ENCODE data around the gene SLC27A6. TPM values are rescaled to one million over a fixed set of nuclear protein-coding genes. Genes with fewer than 3 reads are reported as not detected.

Gene SLC27A6
- total RNA-seq, 3 donors from 2014 or later: 0.48 to 12.6 (median 4.3) TPM

DNA sequence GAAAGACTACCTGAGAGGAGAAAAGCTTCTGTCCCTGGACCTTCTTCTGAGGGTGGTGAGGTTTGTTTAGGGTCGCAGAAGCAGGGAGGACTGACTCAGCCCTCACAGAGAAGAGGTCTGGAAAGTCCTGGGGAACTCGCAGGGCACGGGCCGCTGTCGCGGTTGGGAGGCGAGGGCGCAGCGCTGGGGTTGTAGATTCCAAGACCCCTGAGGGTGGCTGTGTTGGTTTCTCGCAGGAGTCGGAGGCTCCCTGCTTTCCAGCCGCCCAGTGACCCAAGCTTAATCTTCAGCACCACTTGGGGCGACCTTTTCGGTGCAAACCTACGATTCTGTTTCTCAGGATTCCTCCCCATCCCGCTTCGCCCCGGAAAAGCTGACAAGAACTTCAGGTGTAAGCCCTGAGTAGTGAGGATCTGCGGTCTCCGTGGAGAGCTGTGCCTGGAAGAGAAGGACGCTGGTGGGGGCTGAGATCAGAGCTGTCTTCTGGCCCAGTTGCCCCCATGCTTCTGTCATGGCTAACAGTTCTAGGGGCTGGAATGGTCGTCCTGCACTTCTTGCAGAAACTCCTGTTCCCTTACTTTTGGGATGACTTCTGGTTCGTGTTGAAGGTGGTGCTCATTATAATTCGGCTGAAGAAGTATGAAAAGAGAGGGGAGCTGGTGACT, 482 bp downstream of the SLC27A6 start:
- peak overlapping the region; percentile 17 to 67 (median 53) for H3K4me3 ChIP-seq
- TF ChIP-seq, protein P1, sequence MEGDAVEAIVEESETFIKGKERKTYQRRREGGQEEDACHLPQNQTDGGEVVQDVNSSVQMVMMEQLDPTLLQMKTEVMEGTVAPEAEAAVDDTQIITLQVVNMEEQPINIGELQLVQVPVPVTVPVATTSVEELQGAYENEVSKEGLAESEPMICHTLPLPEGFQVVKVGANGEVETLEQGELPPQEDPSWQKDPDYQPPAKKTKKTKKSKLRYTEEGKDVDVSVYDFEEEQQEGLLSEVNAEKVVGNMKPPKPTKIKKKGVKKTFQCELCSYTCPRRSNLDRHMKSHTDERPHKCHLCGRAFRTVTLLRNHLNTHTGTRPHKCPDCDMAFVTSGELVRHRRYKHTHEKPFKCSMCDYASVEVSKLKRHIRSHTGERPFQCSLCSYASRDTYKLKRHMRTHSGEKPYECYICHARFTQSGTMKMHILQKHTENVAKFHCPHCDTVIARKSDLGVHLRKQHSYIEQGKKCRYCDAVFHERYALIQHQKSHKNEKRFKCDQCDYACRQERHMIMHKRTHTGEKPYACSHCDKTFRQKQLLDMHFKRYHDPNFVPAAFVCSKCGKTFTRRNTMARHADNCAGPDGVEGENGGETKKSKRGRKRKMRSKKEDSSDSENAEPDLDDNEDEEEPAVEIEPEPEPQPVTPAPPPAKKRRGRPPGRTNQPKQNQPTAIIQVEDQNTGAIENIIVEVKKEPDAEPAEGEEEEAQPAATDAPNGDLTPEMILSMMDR (IDR thresholded peaks at IDR 0.05): no peak
- TF ChIP-seq POLR2A (IDR thresholded peaks at IDR 0.05) (no peak), POLR2AphosphoS5 (IDR thresholded peaks at IDR 0.05) (no peak)
- intact Hi-C loops (cut with DNase I; ENCODE audit: low total_unique reads): no loop called here
- no peaks in the 10 kb centered on the region for H3K36me3 ChIP-seq
- no peak for DNase-seq (ENCODE audit: low spot score in 2 of 2)
- H3K27me3 ChIP-seq: no peaks in the 10 kb centered on the region
- H3K9me3 ChIP-seq: peaks cover 0 to 2% of the 10 kb centered on the region in 2 donors
- H3K4me1 ChIP-seq: no peaks in the 10 kb centered on the region
- peak overlapping the region; percentile 54 to 61 for H3K27ac ChIP-seq

DNA sequence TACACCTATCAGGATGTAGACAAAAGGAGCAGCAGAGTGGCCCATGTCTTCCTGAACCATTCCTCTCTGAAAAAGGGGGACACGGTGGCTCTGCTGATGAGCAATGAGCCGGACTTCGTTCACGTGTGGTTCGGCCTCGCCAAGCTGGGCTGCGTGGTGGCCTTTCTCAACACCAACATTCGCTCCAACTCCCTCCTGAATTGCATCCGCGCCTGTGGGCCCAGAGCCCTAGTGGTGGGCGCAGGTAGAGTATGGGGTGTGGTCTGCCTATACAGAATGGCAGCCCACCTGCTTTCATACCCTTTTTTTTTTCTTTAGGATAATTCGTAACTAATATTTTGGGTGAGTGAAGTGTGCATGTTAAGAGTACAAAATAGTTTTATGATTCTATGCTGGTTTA, 1.1 kb downstream of the SLC27A6 start:
- TF ChIP-seq, protein P1 (IDR thresholded peaks at IDR 0.05): no peak
- no peak for TF ChIP-seq POLR2A (IDR thresholded peaks at IDR 0.05)
- TF ChIP-seq POLR2AphosphoS5 (IDR thresholded peaks at IDR 0.05): no peak
- H3K36me3 ChIP-seq: no peaks in the 10 kb centered on the region
- H3K27ac ChIP-seq: peak overlapping the region; percentile 7 to 54
- H3K27me3 ChIP-seq: no peaks in the 10 kb centered on the region
- intact Hi-C loops (cut with DNase I; ENCODE audit: low total_unique reads): no loop called here
- H3K4me3 ChIP-seq: peak overlapping the region in 2 of 3 donors; percentile 53 to 67
- H3K4me1 ChIP-seq: no peaks in the 10 kb centered on the region
- H3K9me3 ChIP-seq: peaks cover 0 to 3% of the 10 kb centered on the region in 2 donors
- DNase-seq (ENCODE audit: low spot score in 2 of 2): no peak

- H3K9me3 ChIP-seq: peaks cover 0 to 7% of the 10 kb centered on the region in 2 donors
- H3K36me3 ChIP-seq: no peaks in the 10 kb centered on the region
- H3K27ac ChIP-seq: no peak overlapping the region
- no peaks in the 10 kb centered on the region for H3K4me1 ChIP-seq
- TF ChIP-seq POLR2A (IDR thresholded peaks at IDR 0.05): no peak
- TF ChIP-seq, protein P1 (IDR thresholded peaks at IDR 0.05): no peak
- no peak for TF ChIP-seq POLR2AphosphoS5 (IDR thresholded peaks at IDR 0.05)
- no peaks in the 10 kb centered on the region for H3K27me3 ChIP-seq
- peak overlapping the region in 2 of 3 donors; percentile 53 to 67 for H3K4me3 ChIP-seq
- DNase-seq (ENCODE audit: low spot score in 2 of 2): no peak
- intact Hi-C loops (cut with DNase I; ENCODE audit: low total_unique reads): no loop called here
Observed at GRCh38 chr5:128966846-128967245, 1.6 kb downstream of the SLC27A6 start.

DNA sequence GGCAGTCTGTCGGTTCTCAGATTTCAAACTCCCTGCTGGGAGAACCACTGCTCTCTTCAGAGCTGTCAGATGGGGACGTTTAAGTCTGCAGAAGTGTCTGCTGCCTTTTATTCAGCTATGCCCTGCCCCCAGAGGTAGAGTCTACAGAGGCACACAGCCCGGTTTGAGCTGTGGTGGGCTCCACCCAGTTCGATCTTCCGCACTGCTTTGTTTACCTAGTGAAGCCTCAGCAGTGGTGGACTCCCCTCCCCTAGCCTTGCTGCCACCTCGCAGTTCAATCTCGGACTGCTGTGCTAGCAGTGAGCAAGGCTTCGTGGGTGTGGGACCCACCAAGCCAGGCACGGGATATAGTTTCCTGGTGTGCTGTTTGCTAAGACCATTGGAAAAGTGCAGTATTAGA, 8.0 kb downstream of the SLC27A6 start:
- DNase-seq (ENCODE audit: low spot score in 2 of 2): no peak
- H3K9me3 ChIP-seq: peaks cover 0 to 12% of the 10 kb centered on the region in 2 donors
- intact Hi-C loops (cut with DNase I; ENCODE audit: low total_unique reads): no loop called here

GRCh38 chr5:128974567-128974966, 9.3 kb downstream of the SLC27A6 start:
- H3K9me3 ChIP-seq: peaks cover 0 to 12% of the 10 kb centered on the region in 2 donors
- intact Hi-C loops (cut with DNase I; ENCODE audit: low total_unique reads): no loop called here
- no peak overlapping the region for H3K27ac ChIP-seq
- no peak for TF ChIP-seq POLR2A (IDR thresholded peaks at IDR 0.05)
- TF ChIP-seq, protein P1 (IDR thresholded peaks at IDR 0.05): no peak
- TF ChIP-seq POLR2AphosphoS5 (IDR thresholded peaks at IDR 0.05): no peak
- no peaks in the 10 kb centered on the region for H3K36me3 ChIP-seq
- H3K27me3 ChIP-seq: no peaks in the 10 kb centered on the region
- no peak for DNase-seq (ENCODE audit: low spot score in 2 of 2)
- no peak overlapping the region for H3K4me3 ChIP-seq
- H3K4me1 ChIP-seq: no peaks in the 10 kb centered on the region

More for the DNA sequence above, 8.0 kb downstream of the SLC27A6 start:
- Histone ChIP-seq H3K27me3 (no peaks in the 10 kb centered on the region), H3K4me3 (no peak overlapping the region), H3K36me3 (no peaks in the 10 kb centered on the region), H3K4me1 (no peaks in the 10 kb centered on the region), H3K27ac (no peak overlapping the region)
- TF ChIP-seq POLR2A (IDR thresholded peaks at IDR 0.05) (no peak), POLR2AphosphoS5 (IDR thresholded peaks at IDR 0.05) (no peak)
- TF ChIP-seq, protein P1 (IDR thresholded peaks at IDR 0.05): no peak

Data from breast epithelium (tissue), 4 donors.